ENCODE results near the gene SV2A. TPM values are rescaled to one million over a fixed set of nuclear protein-coding genes. Genes with fewer than 3 reads are reported as not detected.

The SV2A gene
- total RNA-seq, 1 donor from 2014 or later = 5.9 TPM

Other genes with a start within 250 kb of the SV2A start
- gene FCGR1A, start 135.2 kb downstream of the SV2A start, total RNA-seq = 28.0 TPM
- 36.7 TPM for gene BOLA1, start 18.3 kb downstream of the SV2A start, total RNA-seq
- gene SF3B4, start 10.0 kb upstream of the SV2A start, total RNA-seq = 87.3 TPM
- gene MTMR11, start 19.0 kb upstream of the SV2A start, total RNA-seq = 39.8 TPM
- 7.1 TPM for gene OTUD7B, start 92.9 kb upstream of the SV2A start, total RNA-seq
- gene VPS45, start 149.9 kb upstream of the SV2A start, total RNA-seq = 11.3 TPM
- 88.9 TPM for gene PLEKHO1, start 232.1 kb upstream of the SV2A start, total RNA-seq

Data from ascending aorta (tissue), 1 donor.